ENCODE results near the gene FMNL3. TPM values are rescaled to one million over a fixed set of nuclear protein-coding genes. Genes with fewer than 3 reads are reported as not detected.

FMNL3 gene
- total RNA-seq, 2 donors from 2014 or later, result 3.0 to 6.2 TPM

GRCh38 chr12:49652921-49653520 lies 54.2 kb downstream of the FMNL3 start:
- H3K36me3 ChIP-seq (replicated peaks in 1 of 2; ENCODE audit: insufficient read depth in 1 of 2, low read depth in 2 of 2), result no peaks in the 10 kb centered on the region
- DNase-seq, result no peak

GRCh38 chr12:49651855-49652254 lies 55.4 kb downstream of the FMNL3 start:
- Histone ChIP-seq H3K27ac (no peak overlapping the region), H3K27me3 (no peaks in the 10 kb centered on the region), H3K4me3 (no peak overlapping the region), H3K4me1 (no peaks in the 10 kb centered on the region), H3K36me3 (replicated peaks in 1 of 2; ENCODE audit: insufficient read depth in 1 of 2, low read depth in 2 of 2) (no peaks in the 10 kb centered on the region), H3K9me3 (no peaks in the 10 kb centered on the region)
- TF ChIP-seq CTCF (IDR thresholded peaks at IDR 0.05) (no peak), POLR2A (IDR thresholded peaks at IDR 0.05) (no peak)
- intact Hi-C loops (cut with DNase I), result no loop called here
- DNase-seq (no peak), ATAC-seq (no peak)
- WGBS, 2 donors, result 36 to 66% methylated on average over 4 to 8 of the region's 8 CpGs

More at GRCh38 chr12:49652921-49653520, 54.2 kb downstream of the FMNL3 start:
- Histone ChIP-seq H3K27me3 (no peaks in the 10 kb centered on the region), H3K9me3 (no peaks in the 10 kb centered on the region), H3K27ac (no peak overlapping the region), H3K4me1 (no peaks in the 10 kb centered on the region), H3K4me3 (no peak overlapping the region)
- TF ChIP-seq POLR2A (IDR thresholded peaks at IDR 0.05) (no peak), CTCF (IDR thresholded peaks at IDR 0.05) (no peak)
- no peak for ATAC-seq
- intact Hi-C loops (cut with DNase I), result no loop called here
- WGBS, 2 donors, result 58 to 79% methylated on average over 3 to 4 of the region's 4 CpGs

GRCh38 chr12:49649892-49650291 lies 57.3 kb downstream of the FMNL3 start:
- no peak for ATAC-seq
- TF ChIP-seq CTCF (IDR thresholded peaks at IDR 0.05), result no peak
- TF ChIP-seq POLR2A (IDR thresholded peaks at IDR 0.05), result no peak
- H3K4me3 ChIP-seq, result no peak overlapping the region
- no peaks in the 10 kb centered on the region for H3K36me3 ChIP-seq (replicated peaks in 1 of 2; ENCODE audit: insufficient read depth in 1 of 2, low read depth in 2 of 2)
- H3K27me3 ChIP-seq, result no peaks in the 10 kb centered on the region
- H3K27ac ChIP-seq, result no peak overlapping the region
- DNase-seq, result no peak
- intact Hi-C loops (cut with DNase I), result no loop called here
- H3K9me3 ChIP-seq, result no peaks in the 10 kb centered on the region
- 62 to 71% methylated on average over 5 of the region's 5 CpGs for WGBS, 2 donors
- no peaks in the 10 kb centered on the region for H3K4me1 ChIP-seq

- Histone ChIP-seq H3K36me3 (replicated peaks in 1 of 2; ENCODE audit: insufficient read depth in 1 of 2, low read depth in 2 of 2) (no peaks in the 10 kb centered on the region), H3K4me1 (no peaks in the 10 kb centered on the region), H3K27ac (no peak overlapping the region), H3K27me3 (no peaks in the 10 kb centered on the region), H3K4me3 (no peak overlapping the region), H3K9me3 (no peaks in the 10 kb centered on the region)
- intact Hi-C loops (cut with DNase I), result no loop called here
- TF ChIP-seq CTCF (IDR thresholded peaks at IDR 0.05), result no peak
- no peak for TF ChIP-seq POLR2A (IDR thresholded peaks at IDR 0.05)
- WGBS, 2 donors, result 91 to 95% methylated on average over 9 to 11 of the region's 11 CpGs
- ATAC-seq (no peak), DNase-seq (no peak)
Measured at GRCh38 chr12:49649445-49649844, 57.8 kb downstream of the FMNL3 start.

GRCh38 chr12:49648712-49649003 lies 58.5 kb downstream of the FMNL3 start:
- H3K36me3 ChIP-seq (replicated peaks in 1 of 2; ENCODE audit: insufficient read depth in 1 of 2, low read depth in 2 of 2), result no peaks in the 10 kb centered on the region
- intact Hi-C loops (cut with DNase I), result no loop called here
- peak overlapping the region in 1 of 4 donors; percentile 25 for H3K27ac ChIP-seq
- DNase-seq (no peak), ATAC-seq (no peak)
- no peaks in the 10 kb centered on the region for H3K27me3 ChIP-seq
- TF ChIP-seq CTCF (IDR thresholded peaks at IDR 0.05), result no peak
- TF ChIP-seq POLR2A (IDR thresholded peaks at IDR 0.05), result no peak
- no peak overlapping the region for H3K4me3 ChIP-seq
- no peaks in the 10 kb centered on the region for H3K9me3 ChIP-seq
- 84 to 92% methylated on average over 3 of the region's 3 CpGs for WGBS, 2 donors
- H3K4me1 ChIP-seq, result no peaks in the 10 kb centered on the region

Data from body of pancreas (tissue), 4 donors.